Measurements from ENCODE around the gene ALDH2. TPM values are rescaled to one million over a fixed set of nuclear protein-coding genes. Genes with fewer than 3 reads are reported as not detected.

ALDH2 gene
- total RNA-seq, 2 donors from 2014 or later: 99.0 to 135 TPM

DNA sequence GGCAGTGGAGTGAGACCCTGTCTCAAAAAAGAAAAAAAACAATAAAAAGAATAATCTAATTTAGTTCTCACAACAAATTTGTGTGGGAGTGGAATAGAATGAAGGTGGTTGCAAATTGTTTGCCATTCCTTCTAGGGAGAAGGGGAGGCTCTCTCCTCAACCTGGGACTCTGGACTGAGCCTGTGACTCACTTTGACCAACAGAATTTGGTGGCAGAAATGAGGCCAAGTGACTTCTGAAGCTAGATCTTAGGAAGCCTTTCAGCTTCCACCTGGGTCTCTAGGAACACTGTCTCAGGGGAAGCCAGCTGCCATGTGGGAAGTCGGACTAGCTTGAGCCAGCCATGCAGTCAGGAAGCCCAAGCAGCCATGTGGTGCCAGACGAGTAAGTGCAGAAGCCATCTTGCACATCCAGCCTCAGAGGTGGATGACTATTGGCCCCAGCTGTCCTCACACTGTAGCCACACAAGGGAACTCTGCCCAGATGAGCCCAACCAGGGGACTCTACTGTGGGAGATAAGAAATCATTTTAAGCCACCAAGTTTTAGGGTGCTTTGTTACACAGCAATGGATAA, 14.4 kb downstream of the ALDH2 start:
- ATAC-seq (ENCODE audit: insufficient number of reproducible peaks, low FRiP score, low read depth) (no peak), DNase-seq (ENCODE audit: low spot score) (no peak)
- peaks cover 42% of the 10 kb centered on the region for H3K36me3 ChIP-seq
- no peak overlapping the region for H3K27ac ChIP-seq
- H3K4me1 ChIP-seq (ENCODE audit: control insufficient read depth in 1 of 2, low read depth in 2 of 2): peaks cover 10 to 25% of the 10 kb centered on the region in 2 donors
- H3K27me3 ChIP-seq (replicated peaks; ENCODE audit: insufficient read depth): no peaks in the 10 kb centered on the region
- no peaks in the 10 kb centered on the region for H3K9me3 ChIP-seq
- H3K4me3 ChIP-seq: no peak overlapping the region
- TF ChIP-seq, protein P1, sequence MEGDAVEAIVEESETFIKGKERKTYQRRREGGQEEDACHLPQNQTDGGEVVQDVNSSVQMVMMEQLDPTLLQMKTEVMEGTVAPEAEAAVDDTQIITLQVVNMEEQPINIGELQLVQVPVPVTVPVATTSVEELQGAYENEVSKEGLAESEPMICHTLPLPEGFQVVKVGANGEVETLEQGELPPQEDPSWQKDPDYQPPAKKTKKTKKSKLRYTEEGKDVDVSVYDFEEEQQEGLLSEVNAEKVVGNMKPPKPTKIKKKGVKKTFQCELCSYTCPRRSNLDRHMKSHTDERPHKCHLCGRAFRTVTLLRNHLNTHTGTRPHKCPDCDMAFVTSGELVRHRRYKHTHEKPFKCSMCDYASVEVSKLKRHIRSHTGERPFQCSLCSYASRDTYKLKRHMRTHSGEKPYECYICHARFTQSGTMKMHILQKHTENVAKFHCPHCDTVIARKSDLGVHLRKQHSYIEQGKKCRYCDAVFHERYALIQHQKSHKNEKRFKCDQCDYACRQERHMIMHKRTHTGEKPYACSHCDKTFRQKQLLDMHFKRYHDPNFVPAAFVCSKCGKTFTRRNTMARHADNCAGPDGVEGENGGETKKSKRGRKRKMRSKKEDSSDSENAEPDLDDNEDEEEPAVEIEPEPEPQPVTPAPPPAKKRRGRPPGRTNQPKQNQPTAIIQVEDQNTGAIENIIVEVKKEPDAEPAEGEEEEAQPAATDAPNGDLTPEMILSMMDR (IDR thresholded peaks at IDR 0.05): no peak

- DNase-seq (ENCODE audit: low spot score): no peak
- no peaks in the 10 kb centered on the region for H3K27me3 ChIP-seq (replicated peaks; ENCODE audit: insufficient read depth)
- ATAC-seq (ENCODE audit: insufficient number of reproducible peaks, low FRiP score, low read depth): no peak
- TF ChIP-seq, protein P1 (IDR thresholded peaks at IDR 0.05): no peak
- peaks cover 47% of the 10 kb centered on the region for H3K36me3 ChIP-seq
- H3K27ac ChIP-seq: no peak overlapping the region
- no peaks in the 10 kb centered on the region for H3K9me3 ChIP-seq
- no peak overlapping the region for H3K4me3 ChIP-seq
- peaks cover 0 to 8% of the 10 kb centered on the region in 2 donors for H3K4me1 ChIP-seq (ENCODE audit: control insufficient read depth in 1 of 2, low read depth in 2 of 2)
Observed at GRCh38 chr12:111783046-111783445, 16.3 kb downstream of the ALDH2 start.

DNA sequence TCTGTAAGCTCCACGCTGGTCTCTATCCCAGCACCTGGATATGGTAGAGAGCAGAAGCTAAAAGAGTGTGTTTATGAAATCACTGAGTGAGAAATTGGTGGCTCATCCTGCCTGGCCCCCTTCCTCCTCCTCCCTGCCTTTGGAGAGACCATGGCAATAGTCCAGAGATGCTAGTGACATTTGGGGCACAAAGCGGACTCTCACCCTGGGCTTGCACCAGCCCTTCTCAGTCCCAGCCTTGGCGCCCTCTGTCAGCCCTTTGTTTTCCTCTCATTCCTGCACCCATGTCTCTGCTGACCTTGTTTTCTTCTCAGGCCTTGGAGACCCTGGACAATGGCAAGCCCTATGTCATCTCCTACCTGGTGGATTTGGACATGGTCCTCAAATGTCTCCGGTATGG, 18.2 kb downstream of the ALDH2 start:
- ATAC-seq (ENCODE audit: insufficient number of reproducible peaks, low FRiP score, low read depth) (no peak), DNase-seq (ENCODE audit: low spot score) (no peak)
- H3K27me3 ChIP-seq (replicated peaks; ENCODE audit: insufficient read depth): no peaks in the 10 kb centered on the region
- no peak overlapping the region for H3K27ac ChIP-seq
- no peaks in the 10 kb centered on the region for H3K9me3 ChIP-seq
- peaks cover 62% of the 10 kb centered on the region for H3K36me3 ChIP-seq
- H3K4me3 ChIP-seq: no peak overlapping the region
- H3K4me1 ChIP-seq (ENCODE audit: control insufficient read depth in 1 of 2, low read depth in 2 of 2): no peaks in the 10 kb centered on the region
- TF ChIP-seq, protein P1 (IDR thresholded peaks at IDR 0.05): no peak

DNA sequence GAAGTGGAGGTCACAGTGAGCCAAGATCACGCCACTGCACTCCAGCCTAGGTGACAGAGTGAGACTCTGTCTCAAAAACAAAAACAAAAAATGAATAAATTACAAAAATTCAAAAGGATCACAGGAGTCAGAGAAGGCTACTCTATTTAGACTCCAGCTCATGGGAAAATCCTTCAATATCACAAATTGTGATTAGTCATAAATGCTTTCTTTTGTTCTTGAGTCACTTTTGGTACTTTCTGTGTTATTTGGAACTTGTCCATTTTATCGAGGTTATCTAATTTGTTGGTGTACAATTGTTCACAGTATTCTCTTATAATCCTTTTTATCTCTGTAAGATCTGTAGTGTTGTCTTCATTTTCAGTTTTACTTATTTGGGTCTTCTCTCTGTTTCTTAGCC, 18.9 kb downstream of the ALDH2 start:
- Histone ChIP-seq H3K4me3 (no peak overlapping the region), H3K27ac (no peak overlapping the region), H3K27me3 (replicated peaks; ENCODE audit: insufficient read depth) (no peaks in the 10 kb centered on the region), H3K4me1 (ENCODE audit: control insufficient read depth in 1 of 2, low read depth in 2 of 2) (no peaks in the 10 kb centered on the region), H3K9me3 (no peaks in the 10 kb centered on the region), H3K36me3 (peaks cover 68% of the 10 kb centered on the region)
- no peak for ATAC-seq (ENCODE audit: insufficient number of reproducible peaks, low FRiP score, low read depth)
- TF ChIP-seq, protein P1 (IDR thresholded peaks at IDR 0.05): no peak
- no peak for DNase-seq (ENCODE audit: low spot score)

DNA sequence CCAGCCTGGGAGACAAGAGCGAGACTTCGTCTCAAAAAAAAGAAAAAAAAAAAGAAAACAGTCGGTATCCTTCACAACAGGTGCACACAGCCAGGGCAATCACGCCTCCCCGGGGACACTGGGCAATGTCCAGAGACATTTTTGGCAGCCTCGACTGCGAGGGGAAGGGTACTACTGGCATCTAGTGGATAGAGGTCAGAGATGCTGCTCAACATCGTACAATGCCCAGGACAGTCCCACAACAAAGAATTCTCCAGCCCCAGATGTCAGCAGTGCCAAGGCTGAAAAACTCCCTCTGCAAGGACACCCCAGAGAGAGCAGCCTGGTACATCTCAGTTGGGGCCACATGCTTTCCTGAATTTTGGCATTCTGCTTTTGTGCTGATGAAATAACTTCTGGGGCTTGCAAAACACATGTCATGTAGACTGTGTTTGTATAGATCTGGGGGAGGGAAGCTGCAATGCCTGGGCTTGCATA, 21.5 kb downstream of the ALDH2 start:
- H3K9me3 ChIP-seq: no peaks in the 10 kb centered on the region
- DNase-seq (ENCODE audit: low spot score): no peak
- no peaks in the 10 kb centered on the region for H3K27me3 ChIP-seq (replicated peaks; ENCODE audit: insufficient read depth)
- H3K36me3 ChIP-seq: peaks cover 73% of the 10 kb centered on the region
- no peak for ATAC-seq (ENCODE audit: insufficient number of reproducible peaks, low FRiP score, low read depth)
- H3K4me3 ChIP-seq: no peak overlapping the region
- no peak overlapping the region for H3K27ac ChIP-seq
- TF ChIP-seq, protein P1 (IDR thresholded peaks at IDR 0.05): no peak
- no peaks in the 10 kb centered on the region for H3K4me1 ChIP-seq (ENCODE audit: control insufficient read depth in 1 of 2, low read depth in 2 of 2)
